ENCODE results near the gene ALK. TPM values are rescaled to one million over a fixed set of nuclear protein-coding genes. Genes with fewer than 3 reads are reported as not detected.

The ALK gene
- total and polyA plus RNA-seq, 7 donors: 0.31 to 2.9 (median 1.2) TPM; not detected in 1

GRCh38 chr2:29723255-29724001, 198.0 kb downstream of the ALK start:
- WGBS, 2 donors: 16 to 65% methylated on average over 7 of the region's 7 CpGs
- DNase-seq: no peak
- Histone ChIP-seq H3K36me3 (no peaks in the 10 kb centered on the region), H3K27me3 (no peaks in the 10 kb centered on the region), H3K4me3 (no peak overlapping the region), H3K27ac (no peak overlapping the region), H3K4me1 (no peaks in the 10 kb centered on the region), H3K9me3 (no peaks in the 10 kb centered on the region)
- intact Hi-C loops (cut with DNase I): no loop called here
- TF ChIP-seq POLR2A (IDR thresholded peaks at IDR 0.05) (no peak), EP300 (IDR thresholded peaks at IDR 0.05) (no peak), POLR2AphosphoS5 (IDR thresholded peaks at IDR 0.05) (no peak)
- TF ChIP-seq, protein P1, sequence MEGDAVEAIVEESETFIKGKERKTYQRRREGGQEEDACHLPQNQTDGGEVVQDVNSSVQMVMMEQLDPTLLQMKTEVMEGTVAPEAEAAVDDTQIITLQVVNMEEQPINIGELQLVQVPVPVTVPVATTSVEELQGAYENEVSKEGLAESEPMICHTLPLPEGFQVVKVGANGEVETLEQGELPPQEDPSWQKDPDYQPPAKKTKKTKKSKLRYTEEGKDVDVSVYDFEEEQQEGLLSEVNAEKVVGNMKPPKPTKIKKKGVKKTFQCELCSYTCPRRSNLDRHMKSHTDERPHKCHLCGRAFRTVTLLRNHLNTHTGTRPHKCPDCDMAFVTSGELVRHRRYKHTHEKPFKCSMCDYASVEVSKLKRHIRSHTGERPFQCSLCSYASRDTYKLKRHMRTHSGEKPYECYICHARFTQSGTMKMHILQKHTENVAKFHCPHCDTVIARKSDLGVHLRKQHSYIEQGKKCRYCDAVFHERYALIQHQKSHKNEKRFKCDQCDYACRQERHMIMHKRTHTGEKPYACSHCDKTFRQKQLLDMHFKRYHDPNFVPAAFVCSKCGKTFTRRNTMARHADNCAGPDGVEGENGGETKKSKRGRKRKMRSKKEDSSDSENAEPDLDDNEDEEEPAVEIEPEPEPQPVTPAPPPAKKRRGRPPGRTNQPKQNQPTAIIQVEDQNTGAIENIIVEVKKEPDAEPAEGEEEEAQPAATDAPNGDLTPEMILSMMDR (IDR thresholded peaks at IDR 0.05): no peak

DNA sequence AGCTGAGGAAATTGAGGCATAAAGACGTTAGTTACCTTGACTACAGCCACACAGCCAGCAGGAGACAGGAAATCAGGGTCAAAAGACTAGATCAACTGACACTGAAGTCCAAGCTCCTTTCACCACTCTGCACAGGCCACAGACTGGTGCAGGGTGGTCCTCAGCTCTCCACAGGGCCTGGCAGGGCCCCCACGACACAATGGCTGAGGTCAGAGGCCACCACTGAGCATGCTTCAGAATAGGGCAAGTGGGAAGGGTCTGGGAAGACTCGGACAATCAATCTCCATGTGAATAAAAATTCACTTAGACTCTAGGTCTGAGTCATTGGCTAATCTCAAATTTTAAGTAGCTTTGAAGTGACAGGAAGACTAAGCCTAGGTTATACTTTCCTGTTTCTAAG, 201.7 kb downstream of the ALK start:
- 49 to 64% methylated on average over 3 of the region's 3 CpGs for WGBS, 2 donors
- Histone ChIP-seq H3K4me3 (no peak overlapping the region), H3K27ac (no peak overlapping the region), H3K9me3 (no peaks in the 10 kb centered on the region), H3K36me3 (no peaks in the 10 kb centered on the region), H3K27me3 (no peaks in the 10 kb centered on the region), H3K4me1 (no peaks in the 10 kb centered on the region)
- no peak for DNase-seq
- intact Hi-C loops (cut with DNase I): no loop called here
- TF ChIP-seq, protein P1 (IDR thresholded peaks at IDR 0.05): no peak
- TF ChIP-seq POLR2A (IDR thresholded peaks at IDR 0.05) (no peak), EP300 (IDR thresholded peaks at IDR 0.05) (no peak), POLR2AphosphoS5 (IDR thresholded peaks at IDR 0.05) (no peak)

DNA sequence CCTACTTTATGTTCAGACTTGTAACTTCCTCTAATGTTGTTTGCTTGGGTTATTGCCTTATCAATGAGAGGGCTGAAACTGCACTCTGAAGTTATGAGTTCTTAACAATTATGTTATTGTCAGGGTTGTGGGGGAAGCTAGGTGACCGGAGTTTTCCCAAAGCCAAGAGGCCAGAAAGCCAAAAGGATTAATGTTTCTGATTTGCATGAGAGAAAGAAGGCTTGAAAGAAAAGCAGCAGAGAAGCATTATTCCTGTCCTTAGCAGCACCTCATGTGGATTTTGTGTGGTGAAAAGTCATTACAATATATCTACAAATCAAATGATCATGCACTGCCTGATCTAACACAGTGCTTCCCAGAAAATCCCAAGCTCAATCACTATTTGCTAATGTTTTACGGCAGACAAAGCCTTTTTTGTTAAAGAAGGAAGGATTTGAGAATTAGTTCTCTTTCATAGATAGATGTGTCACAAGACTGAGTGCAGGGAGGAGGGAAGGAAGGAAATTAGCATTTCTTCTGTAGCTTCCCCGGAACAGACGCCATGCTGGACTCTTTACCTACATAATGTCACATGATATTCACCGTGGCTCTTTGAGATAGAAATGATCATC, 203.2 kb downstream of the ALK start:
- H3K9me3 ChIP-seq: no peaks in the 10 kb centered on the region
- WGBS, 2 donors: 54 to 77% methylated on average over 5 of the region's 5 CpGs
- TF ChIP-seq EP300 (IDR thresholded peaks at IDR 0.05) (no peak), POLR2A (IDR thresholded peaks at IDR 0.05) (no peak), POLR2AphosphoS5 (IDR thresholded peaks at IDR 0.05) (no peak)
- TF ChIP-seq, protein P1 (IDR thresholded peaks at IDR 0.05): no peak

GRCh38 chr2:29715655-29716054, 205.7 kb downstream of the ALK start:
- WGBS, 2 donors: 62 to 79% methylated on average over 3 of the region's 3 CpGs
- Histone ChIP-seq H3K4me3 (no peak overlapping the region), H3K27ac (no peak overlapping the region), H3K4me1 (no peaks in the 10 kb centered on the region), H3K27me3 (no peaks in the 10 kb centered on the region), H3K36me3 (no peaks in the 10 kb centered on the region), H3K9me3 (no peaks in the 10 kb centered on the region)
- intact Hi-C loops (cut with DNase I): no loop called here
- TF ChIP-seq POLR2AphosphoS5 (IDR thresholded peaks at IDR 0.05) (no peak), EP300 (IDR thresholded peaks at IDR 0.05) (no peak), POLR2A (IDR thresholded peaks at IDR 0.05) (no peak)
- TF ChIP-seq, protein P1 (IDR thresholded peaks at IDR 0.05): no peak
- no peak for DNase-seq

More for the DNA sequence above, 203.2 kb downstream of the ALK start:
- Histone ChIP-seq H3K27me3 (no peaks in the 10 kb centered on the region), H3K36me3 (no peaks in the 10 kb centered on the region), H3K4me3 (no peak overlapping the region), H3K4me1 (no peaks in the 10 kb centered on the region), H3K27ac (no peak overlapping the region)
- no peak for DNase-seq
- intact Hi-C loops (cut with DNase I): no loop called here

Measured in sigmoid colon (tissue), 7 donors.